Glutamatergic neuron (in vitro differentiated cells): ENCODE results near the gene C13orf46. TPM values are rescaled to one million over a fixed set of nuclear protein-coding genes. Genes with fewer than 3 reads are reported as not detected.
A peak's percentile ranks its signal among the peaks of the same experiment; 100 is the strongest.

Experiments
- DNase-seq: peaks from one replicate; pipeline ENCODE4 v3.0.0; 2022
- H3K27ac Mint-ChIP-seq: one replicate; pipeline ENCODE4 v1.8.0; 2020; ENCODE audit warnings: mild to moderate bottlenecking, mixed read lengths, inconsistent platforms; ENCODE audit not compliant: unreplicated experiment
- H3K27me3 Mint-ChIP-seq: one replicate; pipeline ENCODE4 v1.8.0; 2020; ENCODE audit warnings: mild to moderate bottlenecking, moderate library complexity, mixed read lengths, inconsistent platforms; ENCODE audit not compliant: unreplicated experiment
- H3K36me3 Mint-ChIP-seq: one replicate; pipeline ENCODE4 v1.8.0; 2020; ENCODE audit warnings: mild to moderate bottlenecking, mixed read lengths, inconsistent platforms; ENCODE audit not compliant: unreplicated experiment
- H3K4me1 Mint-ChIP-seq: one replicate; pipeline ENCODE4 v1.8.0; 2020; ENCODE audit warnings: mild to moderate bottlenecking, low read depth, mixed read lengths, inconsistent platforms; ENCODE audit not compliant: unreplicated experiment
- H3K4me3 Mint-ChIP-seq: one replicate; pipeline ENCODE4 v1.8.0; 2020; ENCODE audit warnings: mild to moderate bottlenecking, mixed read lengths, inconsistent platforms; ENCODE audit not compliant: unreplicated experiment
- H3K9me3 Mint-ChIP-seq: one replicate; pipeline ENCODE4 v1.8.0; 2020; ENCODE audit warnings: mild to moderate bottlenecking, moderate library complexity, mixed read lengths, inconsistent platforms; ENCODE audit not compliant: unreplicated experiment
- total RNA-seq: library from RNA; stranded (reverse); fragmentation: NEBNext Ultra II Directional; extraction: Animal tissue kit (Norgen Biotek cat#: 25700); gene quantifications from one replicate; pipeline ENCODE4 v1.2.1, GENCODE V29; 2021; ENCODE audit not compliant: unreplicated experiment
- TF ChIP-seq, protein P1 (sequence below): fragments of 200-600 bp; sonication (generic); IDR thresholded peaks from one replicate; pipeline ENCODE4 v1.5.0; 2021; ENCODE audit not compliant: partially characterized antibody, unreplicated experiment

The C13orf46 gene
- total RNA-seq, 1 donor from 2014 or later, result 0.71 TPM

- no peak overlapping the region for H3K4me3 Mint-ChIP-seq
- H3K9me3 Mint-ChIP-seq, result peaks cover 3% of the 10 kb centered on the region
- no peaks in the 10 kb centered on the region for H3K36me3 Mint-ChIP-seq
- peaks cover 5% of the 10 kb centered on the region for H3K27me3 Mint-ChIP-seq
- no peak overlapping the region for H3K27ac Mint-ChIP-seq
- TF ChIP-seq, protein P1, sequence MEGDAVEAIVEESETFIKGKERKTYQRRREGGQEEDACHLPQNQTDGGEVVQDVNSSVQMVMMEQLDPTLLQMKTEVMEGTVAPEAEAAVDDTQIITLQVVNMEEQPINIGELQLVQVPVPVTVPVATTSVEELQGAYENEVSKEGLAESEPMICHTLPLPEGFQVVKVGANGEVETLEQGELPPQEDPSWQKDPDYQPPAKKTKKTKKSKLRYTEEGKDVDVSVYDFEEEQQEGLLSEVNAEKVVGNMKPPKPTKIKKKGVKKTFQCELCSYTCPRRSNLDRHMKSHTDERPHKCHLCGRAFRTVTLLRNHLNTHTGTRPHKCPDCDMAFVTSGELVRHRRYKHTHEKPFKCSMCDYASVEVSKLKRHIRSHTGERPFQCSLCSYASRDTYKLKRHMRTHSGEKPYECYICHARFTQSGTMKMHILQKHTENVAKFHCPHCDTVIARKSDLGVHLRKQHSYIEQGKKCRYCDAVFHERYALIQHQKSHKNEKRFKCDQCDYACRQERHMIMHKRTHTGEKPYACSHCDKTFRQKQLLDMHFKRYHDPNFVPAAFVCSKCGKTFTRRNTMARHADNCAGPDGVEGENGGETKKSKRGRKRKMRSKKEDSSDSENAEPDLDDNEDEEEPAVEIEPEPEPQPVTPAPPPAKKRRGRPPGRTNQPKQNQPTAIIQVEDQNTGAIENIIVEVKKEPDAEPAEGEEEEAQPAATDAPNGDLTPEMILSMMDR, result no peak
- peak; percentile 4 for DNase-seq
- no peaks in the 10 kb centered on the region for H3K4me1 Mint-ChIP-seq
Observed at GRCh38 chr13:113971471-113972231, 2.2 kb downstream of the C13orf46 start.

DNA sequence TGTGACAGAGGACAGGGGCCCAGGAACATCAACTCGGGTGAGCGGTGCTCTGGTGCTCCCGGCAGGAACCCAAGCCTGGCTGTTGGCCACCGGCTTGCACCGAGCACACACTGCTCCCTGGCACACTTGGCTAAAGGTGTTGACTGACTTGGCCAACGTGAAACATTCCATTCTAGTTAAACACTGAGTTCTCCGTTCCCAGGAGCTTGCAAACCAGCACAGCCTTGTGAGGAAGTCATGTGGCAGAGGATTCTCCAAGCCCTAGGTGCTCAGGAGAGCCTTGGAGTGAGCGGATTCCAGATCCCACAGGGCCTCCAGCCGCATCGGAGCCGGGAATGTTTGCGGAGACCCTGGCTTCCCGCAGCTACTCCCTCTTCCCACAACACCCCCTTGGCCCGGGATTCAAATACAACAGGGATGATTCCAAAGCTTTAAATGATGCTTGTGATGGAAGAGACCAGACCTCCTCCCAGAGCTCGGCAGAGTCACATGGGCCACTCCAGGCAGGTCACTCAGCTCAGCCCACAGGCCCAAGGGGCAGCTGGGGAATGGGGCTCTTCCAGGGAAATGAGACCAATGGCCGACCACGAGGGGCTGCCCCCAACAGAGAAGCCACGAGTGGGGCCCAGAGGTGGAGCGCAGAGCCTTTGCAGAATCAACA lies 2.9 kb downstream of the C13orf46 start:
- Mint-ChIP-seq H3K27ac (no peak overlapping the region), H3K27me3 (peaks cover 5% of the 10 kb centered on the region), H3K36me3 (no peaks in the 10 kb centered on the region), H3K4me3 (no peak overlapping the region), H3K4me1 (no peaks in the 10 kb centered on the region), H3K9me3 (peaks cover 3% of the 10 kb centered on the region)
- no peak for DNase-seq
- TF ChIP-seq, protein P1, result no peak

- no peak for DNase-seq
- peaks cover 3% of the 10 kb centered on the region for H3K9me3 Mint-ChIP-seq
- peaks cover 4% of the 10 kb centered on the region for H3K27me3 Mint-ChIP-seq
- no peak overlapping the region for H3K27ac Mint-ChIP-seq
- H3K4me1 Mint-ChIP-seq, result no peaks in the 10 kb centered on the region
- TF ChIP-seq, protein P1, result no peak
- H3K36me3 Mint-ChIP-seq, result no peaks in the 10 kb centered on the region
- no peak overlapping the region for H3K4me3 Mint-ChIP-seq
Observed at GRCh38 chr13:113969973-113970611, 3.8 kb downstream of the C13orf46 start.

DNA sequence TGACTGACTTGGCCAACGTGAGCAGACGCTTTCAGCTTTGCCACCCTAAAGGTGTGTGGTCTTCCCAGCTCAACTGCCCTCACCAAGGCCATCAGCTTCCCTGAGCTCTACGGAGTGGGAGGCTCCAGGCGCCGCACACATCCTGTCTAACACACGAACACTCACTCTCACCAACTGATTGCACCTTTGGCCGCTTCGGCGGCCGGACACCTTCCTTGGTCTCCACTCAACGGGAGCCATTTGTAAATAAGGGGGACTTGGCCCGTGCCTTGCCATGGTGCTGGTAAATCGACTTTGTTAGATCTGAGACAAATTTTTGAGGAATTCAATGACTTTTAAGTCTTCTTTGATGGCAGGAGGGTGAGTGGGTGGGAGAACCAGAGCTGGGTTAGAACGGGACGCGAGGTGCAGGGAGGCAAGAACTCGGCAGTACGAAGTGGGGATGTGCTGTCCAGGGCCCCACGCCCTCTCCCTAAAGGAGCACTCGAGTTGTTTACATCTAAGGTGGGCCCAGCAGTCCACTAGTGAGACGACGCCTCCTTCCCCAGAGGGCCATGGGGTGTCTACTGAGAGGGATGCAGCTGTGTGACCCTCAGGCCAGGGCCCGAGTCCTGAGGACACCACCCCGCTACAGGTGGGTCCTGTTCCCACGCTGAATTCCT lies 4.4 kb downstream of the C13orf46 start:
- TF ChIP-seq, protein P1, result no peak
- peaks cover 4% of the 10 kb centered on the region for H3K27me3 Mint-ChIP-seq
- H3K9me3 Mint-ChIP-seq, result peaks cover 3% of the 10 kb centered on the region
- H3K4me3 Mint-ChIP-seq, result no peak overlapping the region
- no peak for DNase-seq
- H3K27ac Mint-ChIP-seq, result no peak overlapping the region
- H3K4me1 Mint-ChIP-seq, result no peaks in the 10 kb centered on the region
- H3K36me3 Mint-ChIP-seq, result no peaks in the 10 kb centered on the region
